Measurements from ENCODE around the gene KIAA1671.

DNA sequence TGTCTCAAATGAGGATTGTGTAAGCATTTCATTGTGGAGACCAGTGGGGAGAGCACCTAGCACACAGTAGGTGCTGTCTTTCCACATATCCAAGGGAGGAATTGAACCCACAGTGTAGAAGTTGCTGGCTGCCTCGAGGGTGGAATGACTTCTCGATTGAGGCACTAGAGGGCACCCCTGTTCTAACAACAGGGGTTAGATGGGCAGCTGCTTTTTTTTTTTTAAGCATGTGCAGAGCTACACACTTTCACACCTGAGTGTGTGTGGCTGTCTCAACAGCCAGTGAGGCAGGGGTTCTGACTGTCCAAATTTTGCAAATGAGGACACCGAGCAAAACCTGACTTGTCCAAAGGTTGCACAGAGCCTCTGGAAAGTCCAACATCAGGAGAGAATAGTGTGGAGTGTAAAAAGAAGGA, 128.9 kb downstream of the KIAA1671 start:
- TF ChIP-seq, protein P1, sequence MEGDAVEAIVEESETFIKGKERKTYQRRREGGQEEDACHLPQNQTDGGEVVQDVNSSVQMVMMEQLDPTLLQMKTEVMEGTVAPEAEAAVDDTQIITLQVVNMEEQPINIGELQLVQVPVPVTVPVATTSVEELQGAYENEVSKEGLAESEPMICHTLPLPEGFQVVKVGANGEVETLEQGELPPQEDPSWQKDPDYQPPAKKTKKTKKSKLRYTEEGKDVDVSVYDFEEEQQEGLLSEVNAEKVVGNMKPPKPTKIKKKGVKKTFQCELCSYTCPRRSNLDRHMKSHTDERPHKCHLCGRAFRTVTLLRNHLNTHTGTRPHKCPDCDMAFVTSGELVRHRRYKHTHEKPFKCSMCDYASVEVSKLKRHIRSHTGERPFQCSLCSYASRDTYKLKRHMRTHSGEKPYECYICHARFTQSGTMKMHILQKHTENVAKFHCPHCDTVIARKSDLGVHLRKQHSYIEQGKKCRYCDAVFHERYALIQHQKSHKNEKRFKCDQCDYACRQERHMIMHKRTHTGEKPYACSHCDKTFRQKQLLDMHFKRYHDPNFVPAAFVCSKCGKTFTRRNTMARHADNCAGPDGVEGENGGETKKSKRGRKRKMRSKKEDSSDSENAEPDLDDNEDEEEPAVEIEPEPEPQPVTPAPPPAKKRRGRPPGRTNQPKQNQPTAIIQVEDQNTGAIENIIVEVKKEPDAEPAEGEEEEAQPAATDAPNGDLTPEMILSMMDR (IDR thresholded peaks at IDR 0.05): peak; percentile 28 to 49 (median 40)
- no peak for TF ChIP-seq POLR2AphosphoS5 (IDR thresholded peaks at IDR 0.05)

All from transverse colon (tissue), 4 donors.